Activated B cell treated with CpG ODN at 0.5 μM for 24 hours (primary cell): ENCODE measurements around the gene DIS3L2. TPM values are rescaled to one million over a fixed set of nuclear protein-coding genes. Genes with fewer than 3 reads are reported as not detected.

Source experiments
- ATAC-seq: fragments of 200-7000 bp; cut with Tn5 transposase; one replicate; pipeline ENCODE4 v1.10.0; 2021; ENCODE audit warnings: low read depth, mild to moderate bottlenecking, moderate library complexity
- CTCF ChIA-PET: fragments of 350-600 bp; sonication (Branson Sonifier 250); formaldehyde crosslinking; loops from one replicate; lab custom pipeline; 2021; ENCODE audit warnings: antibody characterized with exemption; lab: Charles Lee
- POLR2A ChIA-PET: fragments of 350-600 bp; sonication (Branson Sonifier 250); formaldehyde crosslinking; loops from one replicate; lab custom pipeline; 2021; ENCODE audit warnings: antibody characterized with exemption; lab: Charles Lee
- DNase-seq: peaks from one replicate; pipeline ENCODE4 v3.0.0; 2022
- H3K27ac Mint-ChIP-seq: one replicate; pipeline ENCODE4 v1.8.0; 2020; ENCODE audit warnings: mixed read lengths
- H3K27me3 Mint-ChIP-seq: one replicate; pipeline ENCODE4 v1.8.0; 2021; ENCODE audit warnings: mixed read lengths
- H3K36me3 Mint-ChIP-seq: one replicate; pipeline ENCODE4 v1.8.0; 2021; ENCODE audit warnings: low read depth, mixed read lengths
- H3K4me1 Mint-ChIP-seq: one replicate; pipeline ENCODE4 v1.8.0; 2021; ENCODE audit warnings: mixed read lengths
- H3K4me3 Mint-ChIP-seq: one replicate; pipeline ENCODE4 v1.8.0; 2020; ENCODE audit warnings: mild to moderate bottlenecking, mixed read lengths
- H3K9me3 Mint-ChIP-seq: one replicate; pipeline ENCODE4 v1.8.0; 2020; ENCODE audit warnings: mixed read lengths
- CTCF ChIP-seq: fragments of 200-600 bp; IDR thresholded peaks from one replicate; pipeline ENCODE4 v1.8.0; 2022; ENCODE audit warnings: antibody characterized with exemption, mild to moderate bottlenecking
- intact Hi-C: fragments of 100-400 bp; cut with micrococcal nuclease; formaldehyde crosslinking; loops from one replicate; pipeline ENCODE4 v1.15.1; 2024
- total RNA-seq: library from RNA; stranded (reverse); gene quantifications from 2 replicates; pipeline ENCODE4 v1.2.3, GENCODE V29; 2022

DIS3L2 gene
- total RNA-seq, 1 donor from 2014 or later = 65.9 TPM

DNA sequence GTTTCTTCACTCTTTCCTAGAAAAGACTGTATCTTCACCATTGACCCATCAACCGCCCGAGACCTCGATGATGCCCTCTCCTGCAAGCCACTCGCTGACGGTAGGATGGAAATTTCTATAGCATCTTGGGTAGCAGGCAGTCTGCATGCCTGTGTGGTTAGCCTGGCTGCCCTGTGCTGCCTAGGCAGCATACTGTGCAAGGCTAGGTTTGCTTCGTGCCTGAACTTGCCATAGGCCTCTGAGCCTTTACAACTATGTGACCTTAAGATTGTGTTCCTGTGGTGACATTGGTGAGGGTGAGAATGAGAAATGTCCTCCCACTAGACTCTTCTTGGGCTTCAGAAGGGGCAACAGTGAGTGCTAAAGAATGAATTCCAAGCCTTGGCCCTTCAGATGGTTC, 248.8 kb downstream of the DIS3L2 start:
- POLR2A ChIA-PET = no interaction called here
- no peak for TF ChIP-seq CTCF
- CTCF ChIA-PET = no interaction called here
- Mint-ChIP-seq H3K4me1 (peaks cover 18% of the 10 kb centered on the region), H3K27me3 (no peaks in the 10 kb centered on the region), H3K4me3 (no peak overlapping the region), H3K27ac (no peak overlapping the region), H3K9me3 (no peaks in the 10 kb centered on the region), H3K36me3 (peaks cover 50% of the 10 kb centered on the region)
- DNase-seq (no peak), ATAC-seq (no peak)
- intact Hi-C loops = no loop called here

- Mint-ChIP-seq H3K27me3 (no peaks in the 10 kb centered on the region), H3K4me3 (no peak overlapping the region), H3K4me1 (peaks cover 18% of the 10 kb centered on the region), H3K36me3 (peaks cover 52% of the 10 kb centered on the region), H3K27ac (no peak overlapping the region), H3K9me3 (no peaks in the 10 kb centered on the region)
- TF ChIP-seq CTCF = no peak
- ChIA-PET POLR2A (no interaction called here), CTCF (no interaction called here)
- DNase-seq = no peak
- intact Hi-C loops = no loop called here
- peak; percentile 40 for ATAC-seq
These were observed 250.5 kb downstream of the DIS3L2 start for GRCh38 chr2:232211743-232212686.

- ATAC-seq (no peak), DNase-seq (no peak)
- Mint-ChIP-seq H3K9me3 (no peaks in the 10 kb centered on the region), H3K27me3 (no peaks in the 10 kb centered on the region), H3K36me3 (peaks cover 52% of the 10 kb centered on the region), H3K4me3 (no peak overlapping the region), H3K27ac (no peak overlapping the region), H3K4me1 (peaks cover 20% of the 10 kb centered on the region)
- TF ChIP-seq CTCF = no peak
- ChIA-PET POLR2A (no interaction called here), CTCF (no interaction called here)
- intact Hi-C loops = no loop called here
These were observed 251.7 kb downstream of the DIS3L2 start for GRCh38 chr2:232213176-232213575.

DNA sequence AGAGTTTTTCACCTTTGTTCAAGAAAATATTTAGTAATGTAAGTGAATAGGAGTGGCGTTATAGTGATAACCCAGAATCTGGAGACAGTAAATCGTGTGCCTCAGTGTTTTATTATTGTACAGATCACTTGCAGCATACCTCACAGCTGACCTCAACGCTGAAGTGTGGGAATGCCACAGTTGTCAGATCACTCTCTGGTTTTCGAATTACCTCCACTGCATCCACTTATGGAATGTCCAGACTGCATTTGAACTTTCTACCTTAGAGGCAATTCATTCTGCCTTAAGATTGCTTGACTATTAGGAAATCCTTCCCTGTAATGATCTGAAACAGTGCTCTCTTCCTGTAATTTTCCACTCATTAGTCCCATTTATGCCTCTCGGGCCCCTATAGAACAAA, 252.5 kb downstream of the DIS3L2 start:
- no peak for ATAC-seq
- Mint-ChIP-seq H3K36me3 (peaks cover 50% of the 10 kb centered on the region), H3K27ac (no peak overlapping the region), H3K4me3 (no peak overlapping the region), H3K27me3 (no peaks in the 10 kb centered on the region), H3K9me3 (no peaks in the 10 kb centered on the region), H3K4me1 (peaks cover 26% of the 10 kb centered on the region)
- TF ChIP-seq CTCF = no peak
- DNase-seq = no peak
- ChIA-PET CTCF (no interaction called here), POLR2A (no interaction called here)
- intact Hi-C loops = no loop called here

- DNase-seq (no peak), ATAC-seq (no peak)
- H3K27me3 Mint-ChIP-seq = no peaks in the 10 kb centered on the region
- no peak overlapping the region for H3K4me3 Mint-ChIP-seq
- H3K9me3 Mint-ChIP-seq = no peaks in the 10 kb centered on the region
- H3K4me1 Mint-ChIP-seq = peaks cover 34% of the 10 kb centered on the region
- CTCF ChIA-PET = no interaction called here
- H3K27ac Mint-ChIP-seq = no peak overlapping the region
- POLR2A ChIA-PET = no interaction called here
- H3K36me3 Mint-ChIP-seq = peaks cover 31% of the 10 kb centered on the region
- intact Hi-C loops = no loop called here
- no peak for TF ChIP-seq CTCF
These were observed 254.5 kb downstream of the DIS3L2 start for GRCh38 chr2:232216028-232216427.
